ENCODE measurements around the gene ALPG.
"Not testable (repeated sequence)": the region's sequence is repeated elsewhere in the genome, so short reads cannot be mapped to it uniquely, and the experiment has no call there.

Gene ALPG

DNA sequence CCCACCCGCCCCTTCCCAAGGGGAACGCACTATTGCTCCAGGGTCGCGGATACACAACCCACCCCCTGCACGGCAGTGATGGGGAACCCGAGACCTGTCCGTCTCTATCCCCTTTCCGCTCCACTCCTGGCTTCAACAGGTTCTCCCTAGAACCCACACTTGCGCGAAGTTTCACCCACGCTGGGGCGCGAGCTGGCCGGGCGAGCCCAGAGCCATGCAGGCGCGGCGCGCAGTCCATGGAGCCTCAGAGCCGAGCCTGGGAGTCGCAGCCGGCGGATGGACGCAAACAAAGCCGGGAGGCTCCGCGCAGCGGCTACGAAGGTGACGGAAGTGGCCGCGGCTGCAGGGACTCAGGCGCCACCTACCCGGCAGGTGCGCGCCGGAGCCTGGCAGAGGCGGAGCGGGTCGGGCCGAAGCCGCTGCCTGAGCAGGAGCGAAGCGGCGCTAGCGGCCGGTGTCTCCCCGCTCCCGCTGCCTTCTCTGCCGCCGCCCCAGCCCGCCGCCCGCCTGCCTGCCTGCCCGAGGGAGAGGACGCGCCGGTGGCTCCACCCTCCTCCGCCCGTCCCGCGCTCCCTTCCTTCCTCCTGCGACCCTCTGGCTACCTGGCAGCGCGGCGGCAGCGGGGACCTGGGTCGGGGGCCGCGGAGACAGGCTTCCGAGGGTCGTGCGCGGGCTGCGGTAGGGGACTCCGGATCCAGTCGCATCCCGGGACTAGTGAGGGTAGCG is 14.0 kb downstream of the ALPG start:
- no peak for DNase-seq

DNA sequence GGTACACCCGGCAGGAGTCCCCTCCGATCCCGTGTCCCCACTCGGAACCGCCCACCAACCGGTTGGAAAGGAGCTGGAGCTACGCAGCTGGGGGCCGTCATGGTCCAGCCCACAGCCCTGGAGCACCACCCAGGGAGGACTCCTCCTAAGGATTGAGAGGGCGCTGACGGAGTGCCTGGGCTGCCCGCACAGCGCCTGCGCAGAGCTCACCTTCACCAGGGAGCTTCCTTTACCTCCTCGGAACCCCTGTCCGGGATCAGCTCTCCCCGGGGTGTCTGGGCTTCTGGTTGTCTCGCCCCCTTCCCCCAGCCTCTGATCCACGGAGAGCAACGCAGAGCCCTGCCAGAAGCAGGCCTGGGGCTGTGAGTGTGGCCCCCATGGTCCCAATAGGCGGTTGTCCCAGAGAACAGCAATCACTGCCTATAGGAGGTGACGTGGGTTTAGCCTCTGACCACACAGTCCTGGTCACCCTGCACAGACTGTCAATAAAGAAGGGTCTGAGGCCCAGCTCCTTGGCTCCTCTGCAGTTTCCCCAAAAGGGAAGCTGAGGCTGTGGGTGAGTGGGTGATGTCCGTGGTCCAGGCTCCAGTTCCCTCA is 14.6 kb downstream of the ALPG start:
- DNase-seq, result no peak

DNA sequence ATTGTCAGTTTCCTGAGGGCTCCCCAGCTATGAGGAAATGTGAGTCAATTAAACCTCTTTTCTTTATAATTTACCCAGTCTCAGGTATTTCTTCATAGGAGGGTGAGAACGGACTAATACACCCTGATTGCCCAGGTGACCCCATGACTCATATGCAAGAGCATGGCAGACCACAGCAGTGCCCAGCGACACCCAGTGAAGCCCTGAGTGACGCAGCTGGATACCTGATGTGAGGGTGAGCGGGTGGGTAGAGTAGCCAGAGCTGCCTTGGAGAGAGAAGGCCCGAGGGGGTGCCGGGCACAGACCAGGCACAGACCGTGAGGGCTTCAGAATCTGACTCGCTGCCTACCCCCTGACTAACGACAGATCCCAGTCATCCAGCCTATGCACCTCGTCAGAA is 15.4 kb downstream of the ALPG start:
- no peak for DNase-seq

DNA sequence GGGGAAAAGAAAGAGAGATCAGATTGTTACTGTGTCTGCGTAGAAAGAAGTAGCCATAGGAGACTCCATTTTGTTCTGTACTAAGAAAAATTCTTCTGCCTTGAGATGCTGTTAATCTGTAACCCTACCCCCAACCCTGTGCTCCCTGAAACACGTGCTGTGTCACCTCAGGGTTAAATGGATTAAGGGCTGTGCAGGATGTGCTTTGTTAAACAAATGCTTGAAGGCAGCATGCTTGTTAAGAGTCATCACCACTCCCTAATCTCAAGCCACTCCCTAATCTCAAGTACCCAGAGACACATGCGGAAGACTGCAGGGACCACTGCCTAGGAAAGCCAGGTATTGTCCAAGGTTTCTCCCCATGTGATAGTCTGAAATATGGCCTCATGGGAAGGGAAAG is 16.4 kb downstream of the ALPG start:
- not testable (repeated sequence) for DNase-seq

DNA sequence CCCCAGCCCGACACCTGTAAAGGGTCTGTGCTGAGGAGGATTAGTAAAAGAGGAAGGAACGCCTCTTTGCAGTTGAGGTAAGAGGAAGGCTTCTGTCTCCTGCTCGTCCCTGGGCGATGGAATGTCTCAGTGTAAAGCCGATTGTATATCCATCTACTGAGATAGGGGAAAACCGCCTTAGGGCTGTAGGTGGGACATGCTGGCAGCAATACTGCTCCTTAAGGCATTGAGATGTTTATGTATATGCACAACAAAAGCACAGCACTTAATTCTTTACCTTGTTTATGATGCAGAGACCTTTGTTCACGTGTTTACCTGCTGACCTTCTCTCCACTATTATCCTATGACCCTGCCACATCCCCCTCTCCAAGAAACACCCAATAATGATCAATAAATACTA is 16.8 kb downstream of the ALPG start:
- not testable (repeated sequence) for DNase-seq

DNA sequence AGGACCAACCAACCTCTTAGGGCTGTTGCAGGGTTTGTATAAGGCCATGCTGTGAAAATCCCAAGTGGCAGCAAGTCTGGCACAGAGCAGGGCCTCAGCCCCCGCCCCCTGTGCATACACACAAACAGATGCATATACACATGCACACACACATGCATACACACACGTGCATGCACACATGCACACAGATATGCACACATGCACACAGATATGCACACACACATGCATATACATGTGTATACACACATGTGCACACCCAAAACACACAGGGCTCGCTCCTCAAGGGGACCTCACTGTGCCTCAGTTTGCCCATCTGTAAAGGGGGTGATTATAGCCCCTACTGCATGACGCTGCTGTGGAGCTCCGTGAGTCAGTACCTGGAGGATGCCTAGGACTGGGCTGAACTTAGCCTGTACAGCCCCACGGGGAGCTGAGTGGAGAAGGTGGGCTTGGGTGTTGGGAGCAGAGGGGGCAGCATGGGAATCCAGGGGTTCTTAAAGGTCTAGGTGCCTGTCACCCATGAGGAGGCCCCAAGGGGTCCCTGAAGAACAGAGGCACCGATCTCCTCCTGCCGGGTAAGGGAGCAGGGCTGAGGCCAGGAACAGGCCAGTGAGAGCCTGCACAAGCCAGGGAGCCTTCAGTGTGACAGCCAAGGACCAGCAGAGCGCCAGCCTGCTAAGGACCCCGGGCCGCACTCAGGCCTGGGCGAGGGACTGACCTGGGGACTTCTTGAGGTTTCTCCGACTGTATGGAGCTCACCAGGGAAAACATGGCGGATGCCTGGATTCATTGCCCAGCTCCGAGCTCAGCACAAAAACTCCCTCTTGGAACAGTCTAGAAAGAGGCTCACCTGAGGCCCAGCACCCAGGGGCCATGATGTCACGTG is 25.3 kb downstream of the ALPG start:
- DNase-seq, result no peak

DNA sequence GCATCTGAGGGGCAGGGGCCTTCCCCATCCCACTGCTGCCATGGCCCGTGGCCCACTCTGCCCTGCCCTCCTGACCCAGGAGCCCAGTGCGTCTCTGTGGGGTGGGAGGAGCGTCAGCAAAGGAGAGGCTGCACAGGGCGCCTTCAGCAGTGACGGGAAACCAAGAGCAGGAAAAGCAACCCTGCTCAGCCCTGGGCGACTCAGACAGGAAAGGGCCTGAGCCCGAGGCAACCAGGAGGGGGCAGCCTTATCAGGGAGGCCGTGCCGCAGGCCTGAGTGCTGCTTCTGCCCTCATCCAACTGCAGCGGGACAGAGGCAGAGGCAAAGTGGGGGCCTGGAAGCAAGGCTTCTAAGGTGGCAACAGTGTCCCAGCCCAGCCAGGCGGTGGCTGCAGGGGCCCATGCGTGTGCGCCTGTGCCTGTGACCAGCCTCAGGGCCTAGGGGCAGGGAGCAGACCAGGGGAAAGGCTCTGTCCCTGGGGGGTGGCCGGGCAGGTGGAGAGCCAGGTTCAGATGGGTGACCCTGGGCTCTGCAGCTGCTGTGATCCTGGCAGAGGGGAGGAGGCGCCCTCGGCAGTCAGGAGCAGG is 26.0 kb downstream of the ALPG start:
- DNase-seq, result no peak

DNA sequence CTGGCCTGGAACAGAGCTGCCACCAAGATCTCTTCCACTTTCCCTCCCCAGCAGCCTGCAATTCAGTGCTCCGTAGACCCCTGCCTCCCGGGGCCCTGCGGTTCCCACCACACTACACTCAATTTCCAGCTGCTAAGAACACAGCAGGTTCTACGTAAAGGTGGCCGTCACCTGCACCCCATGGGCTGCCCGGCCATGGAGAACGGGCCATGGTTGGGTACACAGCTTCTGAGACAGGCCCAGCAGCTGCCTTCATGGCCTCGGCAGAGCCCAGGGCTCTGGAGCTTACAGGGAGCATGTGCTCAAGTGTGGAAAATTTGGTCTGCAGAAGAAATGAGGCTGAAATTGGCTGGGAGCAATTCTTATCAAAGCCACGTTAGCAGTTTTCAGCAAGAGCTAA is 27.0 kb downstream of the ALPG start:
- DNase-seq, result not testable (repeated sequence)

DNA sequence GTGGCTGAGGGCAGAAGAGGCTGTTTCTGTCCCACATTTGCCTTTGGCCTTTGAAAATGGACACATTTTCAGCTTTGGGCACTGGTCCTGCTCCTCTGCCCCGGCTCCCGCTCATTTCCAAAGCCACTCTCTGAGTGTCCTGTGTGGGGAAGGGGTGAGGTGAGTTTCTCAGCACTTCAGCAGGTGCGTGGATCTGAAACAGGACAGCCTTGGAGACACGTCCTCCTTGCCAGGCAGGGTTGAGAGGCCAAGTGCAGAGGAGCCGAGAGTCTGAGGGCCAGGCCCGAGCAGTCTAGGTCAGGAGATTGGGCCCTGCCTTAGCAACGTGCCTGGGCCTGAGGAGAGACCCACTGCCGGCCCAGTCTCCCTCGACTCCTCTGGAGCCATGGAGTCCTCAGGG is 27.4 kb downstream of the ALPG start:
- DNase-seq, result no peak

DNA sequence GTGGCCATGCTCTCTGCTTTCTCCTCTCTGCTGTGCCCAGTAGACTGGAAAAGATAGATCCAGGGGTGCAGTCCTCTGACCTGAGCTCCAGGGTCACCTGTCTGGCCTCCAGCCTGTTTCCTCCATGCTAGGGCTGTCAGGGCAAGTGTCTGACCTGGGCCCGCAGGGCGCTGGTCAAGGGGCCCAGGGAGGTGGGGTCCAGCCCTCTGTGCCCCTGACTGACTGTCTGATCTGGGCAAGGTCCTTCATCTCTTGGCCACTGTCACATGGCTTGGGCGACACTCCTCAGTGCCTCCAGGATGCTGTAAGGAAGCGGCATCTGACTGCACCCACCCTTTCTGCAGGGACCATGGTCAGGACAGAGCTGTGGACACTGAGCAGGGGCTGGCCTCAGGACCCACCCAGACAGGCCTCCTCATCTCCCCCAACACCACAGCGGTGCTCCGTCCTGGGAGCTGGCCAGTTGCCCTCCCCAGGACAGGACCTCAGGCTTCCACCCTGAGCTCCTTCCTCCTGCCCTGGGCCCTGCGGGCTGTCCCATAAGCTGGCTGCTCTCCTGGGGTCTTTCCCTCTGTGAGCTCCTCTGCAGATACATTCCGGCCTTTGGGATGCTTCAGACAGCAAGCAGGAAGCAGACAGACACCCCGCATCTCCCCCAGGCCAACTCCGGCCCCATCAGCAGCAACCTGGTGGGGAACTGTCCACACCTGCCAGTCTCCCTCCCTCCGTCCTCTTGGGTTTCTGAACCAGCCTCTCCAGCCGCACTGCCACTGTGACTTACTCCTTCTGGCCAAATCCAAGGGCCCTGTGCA is 28.1 kb downstream of the ALPG start:
- no peak for DNase-seq

DNA sequence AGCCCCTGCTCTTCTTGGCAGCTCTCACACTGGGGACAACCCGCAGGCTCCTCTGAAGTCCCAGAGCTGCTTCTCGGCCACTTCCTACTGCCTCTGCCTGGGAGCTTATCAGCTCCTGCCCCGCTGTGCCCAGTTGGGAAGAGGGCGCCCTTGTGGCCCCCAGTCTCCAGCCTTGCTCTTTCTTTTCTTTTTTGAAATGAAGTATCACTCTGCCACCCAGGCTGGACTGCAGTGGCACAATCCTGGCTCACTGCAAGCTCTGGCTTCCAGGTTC is 28.7 kb downstream of the ALPG start:
- DNase-seq, result no peak

DNA sequence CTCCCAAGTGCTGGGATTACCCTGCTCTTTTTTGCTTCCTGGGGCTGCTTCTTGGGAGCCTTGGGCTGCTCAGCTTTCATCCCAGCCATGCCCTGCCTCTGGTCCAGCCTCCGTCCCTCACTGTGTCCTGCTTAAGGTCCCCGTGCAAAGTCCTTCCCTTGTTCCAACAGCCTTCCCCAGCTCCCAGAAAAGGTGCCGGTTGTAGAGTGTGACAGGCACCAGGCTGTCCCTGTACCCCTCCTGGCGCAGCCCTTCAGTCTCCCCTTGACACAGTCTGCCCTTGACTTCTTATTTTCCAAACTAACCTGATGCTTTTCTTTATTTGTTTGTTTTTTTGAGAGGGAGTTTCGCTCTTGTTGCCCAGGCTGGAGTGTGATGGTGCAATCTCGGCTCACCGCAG is 29.2 kb downstream of the ALPG start:
- DNase-seq, result no peak

DNA sequence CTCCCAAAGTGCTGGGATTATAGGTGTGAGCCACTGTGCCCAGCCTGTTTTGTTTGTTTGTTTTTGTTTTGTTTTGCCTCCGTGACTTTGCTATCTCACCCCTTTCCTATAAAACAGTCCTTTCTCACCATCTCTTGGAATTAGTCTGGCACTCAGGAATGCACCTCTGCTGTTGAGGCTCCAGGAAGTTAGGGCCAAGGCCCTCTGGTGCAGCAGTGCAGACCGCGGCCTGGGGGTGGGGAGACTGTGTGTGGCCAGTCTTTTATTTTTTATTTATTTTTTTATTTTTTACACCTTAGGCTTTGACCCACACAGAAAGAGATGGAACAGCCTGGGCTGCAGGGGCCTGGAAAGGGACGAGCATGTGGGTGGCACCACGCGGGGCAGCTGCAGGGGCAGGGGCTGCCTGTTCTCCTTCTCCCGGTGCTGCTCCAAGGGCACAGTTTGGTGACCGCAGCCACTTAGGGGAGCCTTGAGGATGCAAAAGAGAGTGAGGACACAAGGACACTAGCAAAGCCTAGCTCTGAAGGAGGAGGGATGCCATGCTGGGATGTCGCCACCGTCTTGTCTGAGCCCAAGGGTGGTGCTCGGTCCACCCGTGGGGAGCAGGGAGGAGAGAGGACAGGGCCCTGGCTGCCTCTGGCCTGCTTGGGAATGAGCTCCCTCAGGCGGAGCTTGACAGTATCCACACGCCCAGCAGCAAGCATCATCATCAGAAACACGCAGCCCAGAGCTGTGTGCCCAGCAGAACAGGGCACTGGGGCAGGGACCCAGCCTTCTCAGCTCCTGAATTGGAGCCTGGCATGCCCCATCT is 29.9 kb downstream of the ALPG start:
- DNase-seq, result no peak

DNA sequence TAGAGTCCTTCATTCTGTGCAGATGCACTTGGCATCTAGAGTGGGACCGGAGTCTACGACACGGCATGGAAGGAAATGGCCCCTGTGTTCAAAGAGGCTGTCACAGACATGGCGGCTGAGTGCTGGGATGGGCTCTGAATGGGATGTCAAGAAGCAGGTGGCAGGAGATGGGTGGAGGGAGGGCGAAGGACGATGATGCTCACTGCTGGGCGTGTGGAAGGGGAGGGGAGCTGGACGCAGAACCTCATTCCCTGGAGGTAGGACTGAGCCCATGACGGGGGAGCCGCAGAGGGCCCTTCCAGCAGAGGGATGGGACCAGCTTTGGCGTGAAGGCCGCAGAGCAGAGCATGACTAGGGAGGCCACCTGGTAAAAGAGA is 30.5 kb downstream of the ALPG start:
- no peak for DNase-seq

DNA sequence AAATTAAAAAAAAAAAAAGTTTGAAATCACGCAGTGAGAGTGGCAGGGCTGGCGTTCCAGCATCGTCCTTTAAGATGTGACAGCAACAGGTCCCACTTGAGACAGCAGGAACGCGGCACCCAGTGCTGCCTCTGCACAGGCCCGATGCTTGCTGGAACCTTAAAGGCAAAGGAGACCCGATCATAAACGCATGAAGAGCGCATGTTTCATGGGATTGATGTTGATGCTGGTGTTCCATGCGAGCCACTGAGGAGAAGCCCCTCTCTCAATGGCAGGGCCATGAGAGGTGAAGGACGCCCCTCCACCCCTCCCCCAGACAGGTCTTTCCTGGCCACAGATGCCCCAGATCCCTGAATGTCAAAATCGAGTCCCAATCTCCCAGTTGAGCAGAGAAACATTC is 31.4 kb downstream of the ALPG start:
- DNase-seq, result no peak

DNA sequence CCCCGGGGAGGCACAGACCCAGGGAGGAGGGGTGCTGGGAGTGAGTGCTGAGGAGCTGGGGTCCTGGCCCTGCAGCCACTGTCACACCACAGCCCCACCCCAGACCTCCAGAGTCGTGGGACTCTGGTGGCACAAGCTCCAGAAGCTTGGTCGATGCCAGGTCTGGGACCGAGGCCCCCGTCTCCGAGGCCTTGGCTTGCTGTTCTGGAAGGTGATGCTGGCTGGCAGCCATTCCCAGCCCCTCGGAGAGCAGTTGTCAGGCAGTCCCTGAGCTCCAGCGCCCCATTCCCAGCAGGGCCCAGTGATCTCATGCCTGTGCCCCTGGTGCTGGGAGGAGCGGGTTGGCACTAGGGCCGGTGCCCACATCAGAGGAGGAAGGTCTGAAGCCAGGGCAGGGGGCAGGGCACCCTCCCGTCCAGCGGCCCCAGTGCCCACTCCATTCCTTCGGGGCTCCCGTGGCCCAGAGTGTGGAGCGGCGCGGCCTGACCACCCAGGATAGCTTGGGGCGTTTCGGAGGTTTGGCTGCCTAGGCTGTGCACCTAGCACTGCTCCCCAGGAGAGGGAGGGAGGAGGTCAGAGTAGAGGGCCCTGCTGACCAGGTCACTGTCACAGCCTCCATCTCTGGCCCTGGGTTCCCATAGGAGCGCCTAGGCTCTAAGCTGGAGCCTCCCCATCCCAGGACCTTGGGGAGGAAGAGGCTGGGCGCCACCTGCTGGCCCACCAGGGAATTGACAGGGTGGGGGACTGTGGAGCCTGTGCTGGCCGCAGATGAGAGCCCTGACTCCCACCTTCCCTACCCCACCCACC is 32.5 kb downstream of the ALPG start:
- peak; percentile 19 to 34 for DNase-seq

DNA sequence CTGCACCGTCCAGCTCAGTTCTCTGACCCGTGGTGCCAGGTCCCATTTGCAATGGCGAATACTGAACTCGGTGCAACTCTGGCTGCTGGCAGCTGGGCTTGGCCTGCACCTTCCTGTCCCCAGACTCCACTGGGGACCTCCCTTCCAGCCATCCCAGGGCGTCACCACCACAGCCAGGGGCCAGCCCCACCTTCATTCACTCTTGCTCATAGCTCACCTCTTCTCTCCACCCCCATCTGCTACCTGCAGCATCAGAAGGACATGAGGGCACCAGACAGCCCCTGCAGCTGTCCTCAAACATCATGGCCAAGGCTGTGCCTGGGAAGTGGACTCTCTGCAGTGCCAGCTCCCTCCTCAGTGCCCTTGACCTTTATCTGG is 33.1 kb downstream of the ALPG start:
- no peak for DNase-seq

DNA sequence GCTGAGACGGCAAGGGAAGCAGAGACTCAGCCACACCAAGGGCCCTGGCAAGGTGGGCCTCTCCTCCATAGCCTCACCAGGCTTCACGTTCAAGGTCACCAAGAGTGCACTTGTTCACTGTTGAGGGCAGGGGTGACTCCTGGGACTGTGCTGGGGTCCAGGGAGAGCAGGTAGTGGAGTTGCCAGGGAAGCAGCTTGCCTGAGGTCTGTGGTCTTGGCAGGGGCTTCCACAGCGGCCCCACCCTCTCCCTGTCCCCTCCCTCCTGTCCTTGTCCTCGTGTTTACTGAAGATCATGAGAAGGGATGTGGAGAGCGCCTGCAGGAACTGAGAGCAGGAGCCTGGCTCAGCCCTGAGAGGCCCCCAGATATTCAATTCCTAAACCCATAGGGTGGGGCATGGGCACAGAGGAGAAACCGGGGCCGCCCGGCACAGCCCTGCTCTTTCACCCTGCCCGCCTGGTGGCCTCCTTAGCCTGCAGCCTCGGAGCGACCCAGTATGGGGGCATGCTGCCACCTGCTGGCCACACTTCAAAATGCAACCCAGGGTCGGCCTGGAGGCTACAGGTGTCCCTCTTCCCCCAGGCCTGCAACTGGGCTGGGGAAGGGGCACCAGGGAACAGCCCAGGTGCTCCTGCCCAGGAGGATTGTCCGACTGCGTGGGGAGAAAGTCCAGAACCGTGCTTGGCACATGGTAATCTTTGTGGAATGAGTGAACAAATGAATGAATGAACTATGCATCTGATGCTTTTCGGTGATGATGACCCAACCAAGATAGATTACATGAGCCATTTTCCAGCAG is 33.8 kb downstream of the ALPG start:
- peak; percentile 84 to 87 for DNase-seq

DNA sequence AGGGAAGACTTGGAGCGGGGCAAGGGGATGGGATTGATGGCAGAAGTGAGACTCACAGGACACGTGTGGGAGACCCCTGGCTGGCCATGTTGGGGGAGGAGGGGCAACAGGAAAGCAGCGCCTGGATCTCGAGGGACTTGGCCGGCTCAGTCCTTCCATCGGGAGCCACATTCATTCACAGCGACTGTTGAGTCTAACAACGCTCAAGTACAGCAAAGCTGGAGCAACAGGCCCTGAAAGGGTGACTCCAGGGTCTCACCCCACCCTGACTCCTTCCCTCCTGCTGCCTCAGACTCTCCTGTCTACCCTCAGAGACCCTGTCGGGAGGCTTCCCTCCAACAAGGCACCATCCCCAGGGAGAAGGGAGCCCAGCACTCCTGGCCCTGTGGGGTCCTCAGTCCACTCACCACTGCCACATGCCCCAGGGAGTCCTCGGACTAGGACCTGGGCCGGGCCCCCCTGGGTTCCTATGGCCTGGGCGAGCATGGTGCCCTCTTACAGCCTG is 34.6 kb downstream of the ALPG start:
- no peak for DNase-seq

DNA sequence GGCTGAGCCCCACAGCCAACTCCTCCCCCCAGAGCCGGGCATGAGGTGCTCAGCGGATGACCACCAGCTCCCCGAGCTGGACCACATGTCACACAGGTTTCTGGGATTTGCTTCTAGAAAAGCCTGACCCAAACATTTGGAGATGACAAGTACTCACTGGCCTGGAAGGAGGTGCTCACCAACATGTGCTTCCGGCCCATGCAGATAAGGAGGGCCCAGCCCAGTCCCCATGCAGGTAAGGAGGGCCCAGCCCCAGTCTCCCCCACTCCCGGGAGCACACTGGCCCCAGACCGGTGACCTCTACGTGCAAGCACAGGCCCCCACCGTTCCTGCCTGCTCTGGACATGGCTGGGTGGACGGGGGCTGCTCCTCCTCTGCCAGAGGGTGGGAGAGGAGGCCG is 35.3 kb downstream of the ALPG start:
- not testable (repeated sequence) for DNase-seq

All from activated CD4-positive, alpha-beta T cell treated with anti-CD3 and anti-CD28 coated beads, Interleukin-2, amount 50 U/mL, for 4 hours (primary cell).